ENCODE measurements around the gene OR9A2. TPM values are rescaled to one million over a fixed set of nuclear protein-coding genes. Genes with fewer than 3 reads are reported as not detected.

OR9A2 gene
- total RNA-seq, 4 donors from 2014 or later = 1.2 TPM; not detected in 3

DNA sequence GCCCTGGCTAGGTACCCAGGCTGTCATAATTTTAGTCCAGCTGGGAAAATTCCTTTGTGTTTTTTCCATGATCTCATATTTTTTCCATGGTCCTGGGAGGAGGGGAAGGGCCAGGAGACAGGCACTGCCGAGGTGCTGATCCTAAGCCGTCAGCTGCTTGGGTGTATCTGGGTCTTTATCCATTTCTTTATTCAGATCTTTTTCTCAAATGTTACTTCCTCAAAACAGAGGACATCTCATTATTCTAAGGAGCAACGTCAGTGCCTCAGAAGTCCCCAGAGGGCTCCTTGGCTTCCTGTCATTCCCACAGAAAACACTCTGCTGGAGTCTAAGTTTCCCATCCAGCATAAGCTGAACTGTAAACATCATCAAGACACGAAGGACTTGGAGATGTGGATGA lies 22.4 kb upstream of the OR9A2 start:
- H3K4me3 ChIP-seq (replicated peaks in 1 of 3) = no peak overlapping the region
- no peaks in the 10 kb centered on the region for H3K27me3 ChIP-seq
- H3K4me1 ChIP-seq = no peaks in the 10 kb centered on the region
- DNase-seq = no peak
- TF ChIP-seq POLR2A (IDR thresholded peaks at IDR 0.05) = no peak
- TF ChIP-seq, protein P1, sequence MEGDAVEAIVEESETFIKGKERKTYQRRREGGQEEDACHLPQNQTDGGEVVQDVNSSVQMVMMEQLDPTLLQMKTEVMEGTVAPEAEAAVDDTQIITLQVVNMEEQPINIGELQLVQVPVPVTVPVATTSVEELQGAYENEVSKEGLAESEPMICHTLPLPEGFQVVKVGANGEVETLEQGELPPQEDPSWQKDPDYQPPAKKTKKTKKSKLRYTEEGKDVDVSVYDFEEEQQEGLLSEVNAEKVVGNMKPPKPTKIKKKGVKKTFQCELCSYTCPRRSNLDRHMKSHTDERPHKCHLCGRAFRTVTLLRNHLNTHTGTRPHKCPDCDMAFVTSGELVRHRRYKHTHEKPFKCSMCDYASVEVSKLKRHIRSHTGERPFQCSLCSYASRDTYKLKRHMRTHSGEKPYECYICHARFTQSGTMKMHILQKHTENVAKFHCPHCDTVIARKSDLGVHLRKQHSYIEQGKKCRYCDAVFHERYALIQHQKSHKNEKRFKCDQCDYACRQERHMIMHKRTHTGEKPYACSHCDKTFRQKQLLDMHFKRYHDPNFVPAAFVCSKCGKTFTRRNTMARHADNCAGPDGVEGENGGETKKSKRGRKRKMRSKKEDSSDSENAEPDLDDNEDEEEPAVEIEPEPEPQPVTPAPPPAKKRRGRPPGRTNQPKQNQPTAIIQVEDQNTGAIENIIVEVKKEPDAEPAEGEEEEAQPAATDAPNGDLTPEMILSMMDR (IDR thresholded peaks at IDR 0.05) = no peak
- no peaks in the 10 kb centered on the region for H3K36me3 ChIP-seq
- H3K27ac ChIP-seq = no peak overlapping the region
- no peaks in the 10 kb centered on the region for H3K9me3 ChIP-seq
- 54 to 65% methylated on average over 4 of the region's 4 CpGs for WGBS, 2 donors
- intact Hi-C loops (cut with DNase I) = no loop called here

DNA sequence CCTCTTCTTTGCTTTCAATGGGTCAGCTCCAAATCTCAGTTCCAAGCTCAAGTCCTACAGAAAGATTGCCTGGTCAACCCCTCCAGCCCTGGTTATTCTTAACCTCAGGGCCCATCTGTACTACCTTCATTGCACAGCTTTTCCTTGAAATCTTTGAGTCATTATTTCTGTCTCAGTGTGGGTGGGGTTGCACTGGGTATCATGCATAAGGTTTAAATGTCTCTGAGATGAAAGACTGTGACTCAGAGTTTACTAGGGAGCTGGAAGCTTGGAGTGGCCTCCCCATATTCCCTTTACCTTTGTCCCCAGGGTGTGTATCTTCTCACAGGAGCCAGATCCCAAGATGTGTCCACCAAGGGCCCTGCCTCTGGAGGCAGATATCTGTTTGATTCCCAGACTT lies 21.9 kb upstream of the OR9A2 start:
- H3K27ac ChIP-seq = no peak overlapping the region
- DNase-seq = no peak
- H3K4me1 ChIP-seq = no peaks in the 10 kb centered on the region
- TF ChIP-seq POLR2A (IDR thresholded peaks at IDR 0.05) = no peak
- TF ChIP-seq, protein P1 (IDR thresholded peaks at IDR 0.05) = no peak
- H3K27me3 ChIP-seq = no peaks in the 10 kb centered on the region
- H3K36me3 ChIP-seq = no peaks in the 10 kb centered on the region
- H3K9me3 ChIP-seq = no peaks in the 10 kb centered on the region
- intact Hi-C loops (cut with DNase I) = no loop called here
- no peak overlapping the region for H3K4me3 ChIP-seq (replicated peaks in 1 of 3)

DNA sequence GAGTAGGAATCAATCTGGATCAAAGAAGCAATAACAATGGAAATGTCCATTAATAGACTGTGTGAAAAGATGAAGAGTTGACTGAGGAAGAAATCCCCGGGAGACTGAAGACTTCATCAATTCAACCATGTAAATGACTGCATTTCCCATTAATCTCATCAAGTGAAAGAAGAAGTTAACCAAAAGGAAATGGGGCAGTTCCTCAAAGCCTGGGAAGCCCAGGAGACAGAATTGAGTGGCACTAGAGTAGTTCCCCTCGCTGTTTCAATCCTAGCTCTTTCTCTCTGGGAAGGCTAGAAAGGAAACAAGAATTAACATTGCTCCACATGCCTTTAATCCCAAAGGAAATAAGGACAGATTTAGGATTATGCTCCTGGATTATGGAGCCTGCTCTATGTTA lies 20.4 kb upstream of the OR9A2 start:
- Histone ChIP-seq H3K4me3 (replicated peaks in 1 of 3) (no peak overlapping the region), H3K36me3 (no peaks in the 10 kb centered on the region), H3K27ac (no peak overlapping the region), H3K4me1 (no peaks in the 10 kb centered on the region), H3K27me3 (no peaks in the 10 kb centered on the region), H3K9me3 (no peaks in the 10 kb centered on the region)
- 77 to 90% methylated on average over 2 of the region's 2 CpGs for WGBS, 2 donors
- intact Hi-C loops (cut with DNase I) = no loop called here
- TF ChIP-seq, protein P1 (IDR thresholded peaks at IDR 0.05) = no peak
- no peak for DNase-seq

DNA sequence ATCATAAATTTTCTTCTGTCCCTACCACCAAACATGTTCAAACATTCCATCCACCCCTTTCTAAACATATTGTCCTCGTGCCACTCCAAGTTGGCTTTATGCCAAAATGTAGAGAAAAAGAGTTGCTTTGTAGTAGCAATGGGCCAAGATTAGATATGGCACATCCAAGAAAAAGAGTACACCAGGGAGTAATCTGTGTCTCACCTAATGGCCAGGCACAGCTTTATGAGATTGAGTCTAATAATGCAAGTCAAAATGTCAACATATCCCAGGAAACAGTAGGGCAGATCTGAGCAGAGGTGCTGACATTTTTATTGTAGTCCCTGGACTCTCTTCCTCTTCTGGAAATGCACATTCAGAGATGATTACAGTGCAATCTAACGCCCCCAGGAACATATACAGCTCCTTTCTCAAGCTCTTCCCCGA lies 19.5 kb upstream of the OR9A2 start:
- no peak for TF ChIP-seq POLR2A (IDR thresholded peaks at IDR 0.05)
- TF ChIP-seq, protein P1 (IDR thresholded peaks at IDR 0.05) = no peak
- H3K36me3 ChIP-seq = no peaks in the 10 kb centered on the region
- intact Hi-C loops (cut with DNase I) = no loop called here
- no peaks in the 10 kb centered on the region for H3K4me1 ChIP-seq
- no peaks in the 10 kb centered on the region for H3K9me3 ChIP-seq
- H3K4me3 ChIP-seq (replicated peaks in 1 of 3) = no peak overlapping the region
- 51 to 55% methylated on average over 3 of the region's 3 CpGs for WGBS, 2 donors
- no peaks in the 10 kb centered on the region for H3K27me3 ChIP-seq
- H3K27ac ChIP-seq = no peak overlapping the region
- no peak for DNase-seq

DNA sequence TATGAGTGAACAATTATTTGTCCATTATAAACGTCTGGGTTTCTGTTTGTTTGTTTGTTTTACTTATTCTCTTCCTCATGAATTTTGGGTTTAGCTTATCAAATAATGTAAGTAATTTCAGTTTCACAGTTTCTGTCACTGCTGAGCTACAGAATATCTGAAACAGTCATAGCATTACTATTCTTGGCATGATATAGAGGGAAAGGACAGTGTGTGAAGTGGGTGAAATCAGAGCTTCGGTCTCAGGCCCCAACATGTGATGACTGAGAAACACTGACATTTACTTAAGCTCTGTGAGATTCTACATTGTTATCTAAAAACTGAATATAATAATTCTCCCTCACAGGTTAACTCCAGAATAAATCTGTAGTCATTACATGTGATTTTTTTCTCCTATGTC lies 16.5 kb upstream of the OR9A2 start:
- Histone ChIP-seq H3K36me3 (no peaks in the 10 kb centered on the region), H3K9me3 (no peaks in the 10 kb centered on the region), H3K27me3 (no peaks in the 10 kb centered on the region), H3K4me3 (replicated peaks in 1 of 3) (no peak overlapping the region), H3K4me1 (no peaks in the 10 kb centered on the region), H3K27ac (no peak overlapping the region)
- DNase-seq = no peak
- TF ChIP-seq, protein P1 (IDR thresholded peaks at IDR 0.05) = no peak
- no peak for TF ChIP-seq POLR2A (IDR thresholded peaks at IDR 0.05)
- intact Hi-C loops (cut with DNase I) = no loop called here
- 54 to 71% methylated on average over 2 of the region's 2 CpGs for WGBS, 2 donors
